SK-MEL-5 (cell line): ENCODE data around the gene PRKG1. TPM values are rescaled to one million over a fixed set of nuclear protein-coding genes. Genes with fewer than 3 reads are reported as not detected.
A peak's percentile ranks its signal among the peaks of the same experiment; 100 is the strongest.
"Not testable (repeated sequence)": the region's sequence is repeated elsewhere in the genome, so short reads cannot be mapped to it uniquely, and the experiment has no call there.

Source experiments
- DNase-seq: peaks from one replicate; pipeline ENCODE4 v3.0.0-alpha.2; 2016; ENCODE audit warnings: low read depth, low spot score
- in situ Hi-C: cut with HindIII; loops from 2 replicates; pipeline ENCODE4 v1.10.0; 2016; ENCODE audit warnings: low sequenced_read_pairs, high pct_unique_total_duplicates, low pct_unique_long_range_greater_than_20kb
- total RNA-seq: library from RNA; depleted of rRNA; stranded (reverse); fragments of >200 nt; shearing (Covaris generic); gene quantifications from 2 replicates; pipeline ENCODE4 v1.2.3, GENCODE V29; 2014

PRKG1 gene
- total RNA-seq, 1 experiment from 2014 or later = 4.6 TPM

GRCh38 chr10:51144161-51144781 lies 70.0 kb downstream of the PRKG1 start:
- in situ Hi-C loops = no loop called here
- DNase-seq = no peak

GRCh38 chr10:51145375-51145774 lies 71.1 kb downstream of the PRKG1 start:
- in situ Hi-C loops = no loop called here
- no peak for DNase-seq

- DNase-seq = no peak
- in situ Hi-C loops = no loop called here
Observed at GRCh38 chr10:51147644-51148399, 73.5 kb downstream of the PRKG1 start.

- peak; percentile 38 for DNase-seq
- in situ Hi-C loops = no loop called here
Observed at GRCh38 chr10:51156926-51157325, 82.6 kb downstream of the PRKG1 start.

GRCh38 chr10:51158832-51159231 lies 84.5 kb downstream of the PRKG1 start:
- in situ Hi-C loops = no loop called here
- DNase-seq = no peak

GRCh38 chr10:51159841-51160240 lies 85.6 kb downstream of the PRKG1 start:
- no peak for DNase-seq
- in situ Hi-C loops = no loop called here

- in situ Hi-C loops = no loop called here
Observed at GRCh38 chr10:51162002-51162401, 87.7 kb downstream of the PRKG1 start.

GRCh38 chr10:51163380-51164049 lies 89.2 kb downstream of the PRKG1 start:
- DNase-seq, in situ Hi-C loops: not testable (repeated sequence)

More at GRCh38 chr10:51162002-51162401, 87.7 kb downstream of the PRKG1 start:
- no peak for DNase-seq

- peak; percentile 84 for DNase-seq
- in situ Hi-C loops = no loop called here
Observed at GRCh38 chr10:51168086-51168815, 94.0 kb downstream of the PRKG1 start.

- in situ Hi-C loops = no loop called here
- no peak for DNase-seq
Observed at GRCh38 chr10:51169111-51169510, 94.8 kb downstream of the PRKG1 start.

GRCh38 chr10:51170518-51171245 lies 96.4 kb downstream of the PRKG1 start:
- DNase-seq = no peak
- in situ Hi-C loops = no loop called here

- in situ Hi-C loops = no loop called here
- no peak for DNase-seq
Observed at GRCh38 chr10:51171946-51172345, 97.7 kb downstream of the PRKG1 start.

- no peak for DNase-seq
- in situ Hi-C loops = no loop called here
Observed at GRCh38 chr10:51176976-51177695, 102.8 kb downstream of the PRKG1 start.

- no peak for DNase-seq
- in situ Hi-C loops = no loop called here
Observed at GRCh38 chr10:51178634-51179033, 104.3 kb downstream of the PRKG1 start.

- no peak for DNase-seq
- in situ Hi-C loops = no loop called here
Observed at GRCh38 chr10:51180141-51180540, 105.9 kb downstream of the PRKG1 start.

GRCh38 chr10:51183783-51184182 lies 109.5 kb downstream of the PRKG1 start:
- no peak for DNase-seq
- in situ Hi-C loops = no loop called here

- DNase-seq = no peak
- in situ Hi-C loops = no loop called here
Observed at GRCh38 chr10:51186361-51186760, 112.1 kb downstream of the PRKG1 start.
